ENCODE measurements around the gene ARPC1A. TPM values are rescaled to one million over a fixed set of nuclear protein-coding genes. Genes with fewer than 3 reads are reported as not detected.
A peak's percentile ranks its signal among the peaks of the same experiment; 100 is the strongest.
"Not testable (repeated sequence)": the region's sequence is repeated elsewhere in the genome, so short reads cannot be mapped to it uniquely, and the experiment has no call there.

The ARPC1A gene
- polyA plus RNA-seq, 4 donors = 105 to 116 (median 107) TPM

- no peak for DNase-seq (ENCODE audit: low read depth in 4 of 4, low spot score in 2 of 4)
Measured at GRCh38 chr7:99366646-99367045, 40.9 kb downstream of the ARPC1A start.

- no peak for DNase-seq (ENCODE audit: low read depth in 4 of 4, low spot score in 2 of 4)
Measured at GRCh38 chr7:99368750-99369389, 43.2 kb downstream of the ARPC1A start.

GRCh38 chr7:99369767-99370391 is 44.2 kb downstream of the ARPC1A start:
- DNase-seq (ENCODE audit: low read depth in 4 of 4, low spot score in 2 of 4) = no peak

DNA sequence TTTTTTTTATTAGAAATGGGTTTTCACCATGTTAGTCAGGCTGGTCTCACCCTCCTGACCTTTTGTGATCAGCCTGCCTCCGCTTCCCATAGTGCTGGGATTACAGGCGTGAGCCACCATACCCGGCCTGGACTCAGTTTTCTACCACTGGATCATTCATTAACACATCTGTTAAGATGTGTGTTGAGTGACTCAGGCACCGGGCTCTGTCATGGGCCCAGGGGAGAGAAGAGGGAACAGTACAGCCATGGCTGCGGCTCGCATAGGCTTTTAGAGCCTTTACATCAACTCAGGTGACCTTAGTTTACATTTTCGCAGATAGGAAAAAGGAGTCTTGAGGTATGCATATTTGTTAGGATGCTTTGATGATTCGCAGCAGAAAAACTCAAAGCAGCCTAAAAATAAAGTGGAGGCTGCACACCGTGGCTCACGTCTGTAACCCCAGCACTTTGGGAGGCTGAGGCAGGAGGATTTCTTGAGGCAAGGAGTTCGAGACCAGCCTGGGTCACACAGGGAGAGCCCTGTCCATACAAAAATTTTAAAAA is 45.8 kb downstream of the ARPC1A start:
- no peak for DNase-seq (ENCODE audit: low read depth in 4 of 4, low spot score in 2 of 4)

DNA sequence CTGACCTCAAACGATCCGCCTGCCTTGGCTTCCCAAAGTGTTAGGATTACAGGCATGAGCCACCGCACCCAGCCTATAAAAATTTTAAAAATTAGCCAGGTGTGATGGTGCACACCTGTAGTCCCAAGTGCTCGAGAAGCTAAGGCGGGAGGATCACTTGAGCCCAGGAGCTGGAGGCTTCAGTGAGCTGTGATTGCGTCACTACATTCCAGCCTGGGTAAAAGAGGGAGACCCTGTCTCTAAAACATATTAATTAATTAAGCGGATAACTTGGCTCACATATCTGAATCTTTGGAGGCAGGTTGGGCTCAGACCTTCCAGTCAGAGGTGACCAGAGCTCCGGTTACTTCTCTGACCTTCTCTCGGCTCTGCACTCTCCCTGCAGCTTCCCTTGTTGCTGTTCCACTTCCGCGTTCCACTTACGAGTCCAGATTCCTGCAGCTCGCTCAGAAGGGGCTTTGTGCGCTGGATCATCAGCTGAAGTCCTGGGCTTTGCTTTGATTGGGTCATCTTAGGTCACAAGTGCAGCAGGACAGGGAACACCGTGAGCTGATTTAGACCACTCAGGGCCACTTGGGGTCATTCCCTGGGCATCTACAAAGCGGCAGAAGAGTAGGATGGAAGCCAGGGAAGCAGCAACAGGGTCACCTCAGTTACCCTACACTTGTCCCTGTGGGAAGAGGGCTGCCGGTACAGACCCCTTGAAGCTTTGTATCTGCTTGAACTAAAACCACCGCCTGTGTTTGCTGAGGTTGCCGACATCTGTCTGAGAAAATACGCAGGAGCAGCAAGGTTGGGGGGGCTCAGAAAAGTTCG is 46.8 kb downstream of the ARPC1A start:
- peak in 1 of 4 donors; percentile 58 for DNase-seq (ENCODE audit: low read depth in 4 of 4, low spot score in 2 of 4)

DNA sequence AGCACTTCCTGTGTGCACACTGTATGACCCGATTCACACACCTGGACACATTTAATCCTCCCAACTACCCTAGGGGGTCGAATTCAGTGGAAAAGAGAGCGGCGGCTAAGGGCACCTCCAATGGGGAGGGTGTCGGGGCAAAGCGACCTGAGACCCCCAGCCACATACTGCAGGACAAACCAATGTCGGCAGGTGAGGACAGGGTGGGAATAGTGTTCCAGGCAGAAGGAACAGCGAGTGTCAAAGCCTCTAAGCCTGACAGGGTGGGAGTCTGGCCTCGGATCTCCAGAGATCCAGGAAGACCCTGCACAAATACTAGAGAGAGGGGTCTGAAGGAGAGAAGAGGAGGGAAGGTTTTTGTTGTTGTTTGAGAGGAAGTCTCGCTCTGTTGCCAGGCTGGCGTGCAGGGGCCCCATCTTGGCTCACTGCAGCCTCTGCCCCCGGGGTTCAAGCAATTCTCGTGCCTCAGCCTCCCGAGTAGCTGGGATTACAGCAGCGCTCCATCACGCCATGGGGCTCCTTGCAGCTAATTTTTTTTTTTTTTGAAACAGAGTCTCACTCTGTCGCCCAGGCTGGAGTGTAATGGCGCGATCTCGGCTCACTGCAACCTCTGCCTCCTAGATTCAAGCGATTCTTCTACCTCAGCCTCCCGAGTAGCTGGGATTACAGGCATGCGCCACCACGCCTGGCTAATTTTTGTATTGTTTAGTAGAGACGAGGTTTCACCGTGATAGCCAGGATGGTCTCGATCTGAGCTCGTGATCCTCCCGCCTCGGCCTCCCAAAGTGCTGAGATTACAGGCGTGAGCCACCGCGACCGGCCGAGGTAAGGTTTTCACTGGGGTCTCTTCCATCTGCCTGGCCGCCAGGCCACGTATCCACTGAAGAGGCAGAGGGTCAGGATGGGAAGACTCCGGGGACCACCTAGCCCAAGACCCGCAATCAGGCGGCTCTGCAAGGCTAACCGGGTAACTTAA is 47.7 kb downstream of the ARPC1A start:
- DNase-seq (ENCODE audit: low read depth in 4 of 4, low spot score in 2 of 4) = no peak

- DNase-seq (ENCODE audit: low read depth in 4 of 4, low spot score in 2 of 4) = no peak
Measured at GRCh38 chr7:99374111-99375064, 48.7 kb downstream of the ARPC1A start, which contains the start of gene ARPC1B. TSS of gene ARPC1B (plus strand) at chr7:99374730. CDS start at chr7:99385715, 10,985 bp downstream.

DNA sequence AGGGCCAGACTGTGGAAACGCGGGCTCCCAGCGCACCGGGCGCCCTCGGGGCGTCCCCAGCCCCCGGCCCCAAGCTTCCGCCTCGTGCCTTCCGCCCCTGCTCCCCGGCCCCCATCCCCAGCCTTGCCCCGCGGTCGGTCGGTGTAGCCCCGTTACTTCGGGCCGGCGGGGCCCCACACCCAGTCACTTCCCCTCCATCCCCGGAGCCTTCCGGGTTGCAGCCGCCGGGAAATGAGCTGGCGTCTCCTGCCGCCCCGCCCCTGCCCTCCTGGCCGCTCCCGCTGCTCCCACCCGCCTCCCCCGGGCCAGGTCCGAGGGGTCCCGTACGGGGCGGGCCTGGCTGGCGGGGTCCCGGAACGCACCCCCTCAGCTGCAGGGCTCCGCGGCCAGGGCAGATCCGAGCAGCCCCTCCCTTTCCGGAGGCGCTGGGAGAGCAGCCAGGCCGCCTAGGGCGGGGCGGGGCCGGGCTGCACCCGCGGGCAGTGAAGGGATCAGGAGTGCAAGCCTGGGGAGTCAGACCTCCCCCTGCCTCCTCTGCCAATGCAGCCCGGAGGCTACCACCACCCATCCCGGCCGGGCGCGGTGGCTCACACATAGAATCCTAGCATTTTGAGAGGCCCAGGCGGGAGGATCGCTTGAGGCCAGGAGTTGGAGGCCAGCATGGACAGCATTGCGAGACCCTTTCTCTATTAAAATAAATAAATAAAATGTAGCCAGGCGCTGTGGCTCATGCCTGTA is 49.5 kb downstream of the ARPC1A start:
- DNase-seq (ENCODE audit: low read depth in 4 of 4, low spot score in 2 of 4) = no peak

- DNase-seq (ENCODE audit: low read depth in 4 of 4, low spot score in 2 of 4) = no peak
Measured at GRCh38 chr7:99379043-99379577, 53.4 kb downstream of the ARPC1A start.

GRCh38 chr7:99379693-99380031 is 54.0 kb downstream of the ARPC1A start:
- DNase-seq (ENCODE audit: low read depth in 4 of 4, low spot score in 2 of 4) = not testable (repeated sequence)

DNA sequence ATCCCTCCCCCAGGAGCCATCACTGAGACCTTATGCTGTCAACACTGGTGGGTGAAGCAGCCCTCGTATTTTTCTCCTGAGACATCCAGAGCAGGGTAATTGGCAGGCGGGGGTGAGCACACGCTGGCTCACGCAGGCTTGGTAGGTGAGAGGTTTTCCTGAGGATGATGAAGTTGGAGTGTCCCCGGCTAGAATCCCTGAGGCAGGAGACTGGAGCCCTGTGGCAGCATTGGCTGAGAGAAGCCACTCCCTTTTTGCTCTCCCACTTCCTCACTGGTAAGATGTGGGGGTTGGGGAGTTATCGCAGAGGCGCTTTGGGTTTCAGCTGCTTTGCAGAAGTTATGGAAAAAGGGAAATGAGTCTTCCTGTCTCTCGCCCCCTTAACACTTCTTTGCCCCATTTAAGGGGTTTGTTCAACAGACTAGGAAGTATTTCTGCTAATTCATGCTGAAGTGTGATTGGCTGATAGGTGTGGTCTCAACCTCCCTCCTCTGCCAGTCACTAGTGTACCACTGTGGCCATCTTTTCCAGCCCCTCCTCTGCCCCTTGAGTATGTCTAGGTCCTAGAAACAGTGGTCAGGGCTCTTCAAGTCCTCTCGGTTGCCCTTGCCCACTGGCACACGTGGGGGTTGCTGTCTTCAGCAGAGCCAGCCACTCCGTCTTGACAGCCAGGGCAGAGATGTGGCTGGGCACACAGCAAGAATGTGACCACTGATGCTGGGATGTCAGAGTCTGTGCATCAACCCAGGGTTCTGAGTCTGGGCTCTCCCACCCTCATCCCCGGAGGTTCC is 54.5 kb downstream of the ARPC1A start:
- DNase-seq (ENCODE audit: low read depth in 4 of 4, low spot score in 2 of 4) = no peak

- no peak for DNase-seq (ENCODE audit: low read depth in 4 of 4, low spot score in 2 of 4)
Measured at GRCh38 chr7:99380823-99381663, 55.3 kb downstream of the ARPC1A start.

- DNase-seq (ENCODE audit: low read depth in 4 of 4, low spot score in 2 of 4) = no peak
Measured at GRCh38 chr7:99381664-99382075, 56.0 kb downstream of the ARPC1A start.

- no peak for DNase-seq (ENCODE audit: low read depth in 4 of 4, low spot score in 2 of 4)
Measured at GRCh38 chr7:99383203-99383602, 57.5 kb downstream of the ARPC1A start.

GRCh38 chr7:99383791-99384370 is 58.2 kb downstream of the ARPC1A start:
- DNase-seq (ENCODE audit: low read depth in 4 of 4, low spot score in 2 of 4) = no peak

GRCh38 chr7:99384523-99384922 is 58.8 kb downstream of the ARPC1A start:
- DNase-seq (ENCODE audit: low read depth in 4 of 4, low spot score in 2 of 4) = no peak

All from left renal cortex interstitium (tissue), 4 donors.